HepG2 (cell line): ENCODE data around the gene DDX23. TPM values are rescaled to one million over a fixed set of nuclear protein-coding genes. Genes with fewer than 3 reads are reported as not detected.

Source experiments
- ARHGAP35 ChIP-seq: sonication (generic); formaldehyde crosslinking; IDR thresholded peaks from 2 replicates; pipeline ENCODE4 v1.9.0; 2022; ENCODE audit warnings: mild to moderate bottlenecking, inconsistent platforms, moderate library complexity, missing genetic modification reagents, borderline replicate concordance
- FIP1L1 ChIP-seq: fragments of 200-400 bp; formaldehyde crosslinking; IDR thresholded peaks from 2 replicates; pipeline ENCODE4 v1.6.1; 2018; ENCODE audit warnings: low read depth, mild to moderate bottlenecking, low read length, moderate library complexity, borderline replicate concordance; ENCODE audit not compliant: insufficient read depth
- HOXA9 ChIP-seq: sonication (generic); formaldehyde crosslinking; IDR thresholded peaks from 2 replicates; pipeline ENCODE4 v1.8.1; 2022; ENCODE audit warnings: missing genetic modification reagents, mild to moderate bottlenecking, moderate library complexity, borderline replicate concordance
- MTF2 ChIP-seq: sonication (generic); formaldehyde crosslinking; IDR thresholded peaks from 2 replicates; pipeline ENCODE4 v1.5.0; 2020; ENCODE audit warnings: missing genetic modification reagents, borderline replicate concordance
- NR0B2 ChIP-seq: sonication (generic); formaldehyde crosslinking; IDR thresholded peaks from 2 replicates; pipeline ENCODE4 v1.4.0; 2020; ENCODE audit warnings: mild to moderate bottlenecking, missing genetic modification reagents
- SRSF9 ChIP-seq: fragments of 200-400 bp; formaldehyde crosslinking; IDR thresholded peaks from 2 replicates; pipeline ENCODE4 v1.6.1; 2018; ENCODE audit warnings: borderline replicate concordance, mild to moderate bottlenecking, low read depth, low read length; ENCODE audit not compliant: insufficient read depth, poor library complexity, severe bottlenecking
- UBTF ChIP-seq: sonication (generic); formaldehyde crosslinking; IDR thresholded peaks from 2 replicates; pipeline ENCODE4 v1.4.0; 2020; ENCODE audit warnings: mild to moderate bottlenecking, missing genetic modification reagents
- ZNF24 ChIP-seq: fragments of 450-650 bp; IDR thresholded peaks from 2 replicates; pipeline ENCODE4 v1.6.1; 2017; ENCODE audit warnings: antibody characterized with exemption, mild to moderate bottlenecking
- ZNF496 ChIP-seq: sonication (generic); formaldehyde crosslinking; IDR thresholded peaks from 2 replicates; pipeline ENCODE4 v1.8.1; 2023; ENCODE audit warnings: mild to moderate bottlenecking, moderate library complexity, missing genetic modification reagents; ENCODE audit not compliant: insufficient replicate concordance
- ZNF652 ChIP-seq: IDR thresholded peaks from 2 replicates; pipeline ENCODE4 v1.6.1; 2016; ENCODE audit warnings: low read depth, borderline replicate concordance
- ZNF724P ChIP-seq: sonication (generic); formaldehyde crosslinking; IDR thresholded peaks from 2 replicates; pipeline ENCODE4 v1.8.0; 2022; ENCODE audit warnings: missing genetic modification reagents, borderline replicate concordance
- ZNF790 ChIP-seq: sonication (generic); formaldehyde crosslinking; IDR thresholded peaks from 2 replicates; pipeline ENCODE4 v1.8.0; 2022; ENCODE audit warnings: missing genetic modification reagents, mild to moderate bottlenecking, borderline replicate concordance
- ZNF878 ChIP-seq: sonication (generic); formaldehyde crosslinking; IDR thresholded peaks from 2 replicates; pipeline ENCODE4 v1.8.1; 2023; ENCODE audit warnings: mild to moderate bottlenecking, missing genetic modification reagents, moderate library complexity
- polyA plus RNA-seq, 8 experiments: library from polyadenylated mRNA; depleted of rRNA in 3 of 8; stranded (reverse) in 7 of 8; unstranded in 1 of 8; fragments of >200 nt; fragmentation: Illumina TruSeq in 4 of 8; extraction: Trizol in 4 of 8; gene quantifications; 2 replicates each; pipeline versions ENCODE4 v1.2.1 to v1.2.3, GENCODE V29; 2011 to 2016; ENCODE audit warnings: low read depth in 4 of 8, missing spikeins in 1 of 8, mixed read lengths in 1 of 8; ENCODE audit not compliant: insufficient read depth in 1 of 8
- total RNA-seq, 5 experiments: library from RNA; depleted of rRNA; stranded (reverse); fragments of >200 nt; fragmentation: Illumina TruSeq; extraction: Trizol; gene quantifications; 2 replicates each; pipeline ENCODE4 v1.2.3, GENCODE V29; 2016; ENCODE audit warnings: low read depth in 1 of 5

The DDX23 gene
- total and polyA plus RNA-seq, 2 of the 13 experiments (the other 11 are each of a cell fraction or from before 2014, with no cell fraction given) = 35.7 to 90.0 TPM

- no peak for TF ChIP-seq ARHGAP35
- 0 out of 2 replicates have a peak, but pooled peaks have one; percentile 44 for TF ChIP-seq HOXA9 (CRISPR knock-in tag)
- TF ChIP-seq UBTF = peak; percentile 47; the same call in 1 of the 2 replicates
- TF ChIP-seq FIP1L1 = no peak
- no peak for TF ChIP-seq ZNF24
- TF ChIP-seq SRSF9 = no peak
- no peak for TF ChIP-seq MTF2 (CRISPR knock-in tag)
- no peak for TF ChIP-seq ZNF496 (CRISPR knock-in tag)
- TF ChIP-seq ZNF790 (CRISPR knock-in tag) = 0 out of 2 replicates have a peak, but pooled peaks have one; percentile 8
- TF ChIP-seq ZNF652 = no peak
- no peak for TF ChIP-seq ZNF878 (CRISPR knock-in tag)
- 0 out of 2 replicates have a peak, but pooled peaks have one; percentile 22 for TF ChIP-seq NR0B2 (CRISPR knock-in tag)
- no peak for TF ChIP-seq ZNF724P (CRISPR knock-in tag)
- TF ChIP-seq, all 625 proteins: peak for 13
Measured at GRCh38 chr12:48788524-48788853, 63.5 kb downstream of the DDX23 start (continued).
